OCI-LY1 (cell line): Measurements from ENCODE around the gene CCDC57.

Experiments used
- H2AFZ ChIP-seq: fragments of 200-600 bp; sonication (generic), shearing (Covaris generic); 2 replicates; pipeline ENCODE4 v1.6.0; 2014; ENCODE audit warnings: antibody characterized with exemption, mild to moderate bottlenecking, low read length
- H3F3A ChIP-seq: fragments of 200-600 bp; sonication (generic), shearing (Covaris generic); 2 replicates; pipeline ENCODE4 v1.6.0; 2014; ENCODE audit warnings: mild to moderate bottlenecking, antibody characterized with exemption, low read length, moderate library complexity; ENCODE audit not compliant: insufficient read depth
- H3K27ac ChIP-seq: fragments of 200-600 bp; sonication (generic); 2 replicates; pipeline ENCODE4 v1.5.1; 2014; ENCODE audit warnings: low read length, mixed run types, mild to moderate bottlenecking, low read depth; ENCODE audit not compliant: poor library complexity, severe bottlenecking
- H3K27me3 ChIP-seq: fragments of 200-600 bp; sonication (generic); 2 replicates; pipeline ENCODE4 v1.6.0; 2014; ENCODE audit warnings: antibody characterized with exemption, mild to moderate bottlenecking, low read length, moderate library complexity; ENCODE audit not compliant: insufficient read depth
- H3K36me3 ChIP-seq: fragments of 200-600 bp; sonication (generic); 2 replicates; pipeline ENCODE4 v1.6.1; 2014; ENCODE audit warnings: mild to moderate bottlenecking, antibody characterized with exemption, low read length, moderate library complexity, mixed read lengths; ENCODE audit not compliant: insufficient read depth
- H3K4me1 ChIP-seq: fragments of 200-600 bp; sonication (generic); 2 replicates; pipeline ENCODE4 v1.5.1; 2014; ENCODE audit warnings: mild to moderate bottlenecking, low read length, moderate library complexity; ENCODE audit not compliant: insufficient read depth, severe bottlenecking
- H3K4me2 ChIP-seq: fragments of 200-600 bp; sonication (generic), shearing (Covaris generic); 2 replicates; pipeline ENCODE4 v1.6.1; 2014; ENCODE audit warnings: low read length
- H3K4me3 ChIP-seq: fragments of 200-600 bp; sonication (generic); 2 replicates; pipeline ENCODE4 v1.5.1; 2014; ENCODE audit warnings: low read length, low read depth, mild to moderate bottlenecking, mixed read lengths; ENCODE audit not compliant: poor library complexity, severe bottlenecking
- H3K79me2 ChIP-seq: fragments of 200-600 bp; shearing (Covaris generic); 2 replicates; pipeline ENCODE4 v1.6.1; 2016; ENCODE audit warnings: mixed run types, low read length, mixed read lengths; ENCODE audit not compliant: insufficient read depth
- H3K9ac ChIP-seq: fragments of 200-600 bp; sonication (generic), shearing (Covaris generic); 2 replicates; pipeline ENCODE4 v1.6.1; 2014; ENCODE audit warnings: mild to moderate bottlenecking, low read length, mixed read lengths
- H3K9me2 ChIP-seq: fragments of 200-600 bp; sonication (generic), shearing (Covaris generic); 2 replicates; pipeline ENCODE4 v1.6.1; 2014; ENCODE audit warnings: low read depth, mild to moderate bottlenecking, low read length, mixed read lengths
- H3K9me3 ChIP-seq: fragments of 200-600 bp; shearing (Covaris generic); 2 replicates; pipeline ENCODE4 v1.6.1; 2014; ENCODE audit warnings: low read length, mixed read lengths
- H4K20me1 ChIP-seq: fragments of 200-600 bp; sonication (generic), shearing (Covaris generic); 2 replicates; pipeline ENCODE4 v1.6.0; 2016; ENCODE audit warnings: mild to moderate bottlenecking, low read length; ENCODE audit not compliant: insufficient read depth
- CTCF ChIP-seq: fragments of 200-600 bp; sonication (generic), shearing (Covaris generic); IDR thresholded peaks from 2 replicates; pipeline ENCODE4 v1.5.1; 2017; ENCODE audit warnings: mild to moderate bottlenecking, antibody characterized with exemption, low read length, moderate library complexity, mixed read lengths
- EZH2 ChIP-seq: fragments of 200-600 bp; sonication (generic), shearing (Covaris generic); IDR thresholded peaks from 2 replicates; pipeline ENCODE4 v1.8.0; 2017; ENCODE audit warnings: borderline replicate concordance, mixed run types, mild to moderate bottlenecking, antibody characterized with exemption, low read length, moderate library complexity, mixed read lengths

CCDC57 gene

GRCh38 chr17:82059272-82060000 is 153.2 kb downstream of the CCDC57 start:
- Histone ChIP-seq H2AFZ (no peak overlapping the region), H3K9ac (no peak overlapping the region), H3K36me3 (peaks cover 95% of the 10 kb centered on the region), H3K27me3 (no peaks in the 10 kb centered on the region), H3K9me3 (no peaks in the 10 kb centered on the region), H3K4me3 (no peak overlapping the region), H3K79me2 (no peaks in the 10 kb centered on the region), H3K27ac (no peak overlapping the region), H3K4me1 (peaks cover 11% of the 10 kb centered on the region), H3K9me2 (no peaks in the 10 kb centered on the region), H4K20me1 (no peaks in the 10 kb centered on the region), H3K4me2 (no peak overlapping the region), H3F3A (no peaks in the 10 kb centered on the region)
- TF ChIP-seq CTCF (no peak), EZH2 (no peak)

GRCh38 chr17:82058855-82059249 is 153.8 kb downstream of the CCDC57 start:
- no peak overlapping the region for H2AFZ ChIP-seq
- H3K27me3 ChIP-seq: no peaks in the 10 kb centered on the region
- H3F3A ChIP-seq: no peaks in the 10 kb centered on the region
- no peak overlapping the region for H3K9ac ChIP-seq
- H3K9me2 ChIP-seq: no peaks in the 10 kb centered on the region
- no peak overlapping the region for H3K4me2 ChIP-seq
- no peaks in the 10 kb centered on the region for H3K9me3 ChIP-seq
- no peak overlapping the region for H3K27ac ChIP-seq
- TF ChIP-seq CTCF: no peak
- no peaks in the 10 kb centered on the region for H4K20me1 ChIP-seq
- H3K4me3 ChIP-seq: no peak overlapping the region
- no peaks in the 10 kb centered on the region for H3K79me2 ChIP-seq
- peaks cover 98% of the 10 kb centered on the region for H3K36me3 ChIP-seq
- peaks cover 6% of the 10 kb centered on the region for H3K4me1 ChIP-seq

- TF ChIP-seq CTCF (no peak), EZH2 (no peak)
- Histone ChIP-seq H2AFZ (no peak overlapping the region), H4K20me1 (no peaks in the 10 kb centered on the region), H3K36me3 (peaks cover 98% of the 10 kb centered on the region), H3F3A (no peaks in the 10 kb centered on the region), H3K4me1 (peaks cover 5% of the 10 kb centered on the region), H3K4me2 (no peak overlapping the region), H3K79me2 (no peaks in the 10 kb centered on the region), H3K9me2 (no peaks in the 10 kb centered on the region), H3K9me3 (no peaks in the 10 kb centered on the region), H3K4me3 (no peak overlapping the region), H3K27me3 (no peaks in the 10 kb centered on the region), H3K27ac (no peak overlapping the region), H3K9ac (no peak overlapping the region)
Measured at GRCh38 chr17:82058230-82058854, 154.3 kb downstream of the CCDC57 start.
